Psoas muscle (tissue), 8 donors: ENCODE measurements around the gene CHI3L1. TPM values are rescaled to one million over a fixed set of nuclear protein-coding genes. Genes with fewer than 3 reads are reported as not detected.

Source experiments
- ATAC-seq, 4 donors: fragments of 200-7000 bp; cut with Tn5 transposase; one replicate each; pipeline ENCODE4 v1.9.1; 2020; ENCODE audit warnings: moderate library complexity in 3 of 4, mild to moderate bottlenecking in 2 of 4
- DNase-seq, 2 donors: peaks; one replicate each; pipeline ENCODE4 v3.0.0-alpha.2; 2020
- H3K27ac ChIP-seq: fragments of 200-600 bp; one replicate; pipeline ENCODE4 v1.8.0; 2022
- H3K27me3 ChIP-seq, 3 donors: fragments of 200-600 bp in 1 of 3; one replicate each; pipeline versions ENCODE4 v1.6.1 to v1.8.0; 2013 to 2022; ENCODE audit warnings: low read length in 2 of 3, mild to moderate bottlenecking in 2 of 3, moderate library complexity in 1 of 3; ENCODE audit not compliant: insufficient read depth in 3 of 3
- H3K36me3 ChIP-seq, 2 donors: fragments of 200-600 bp in 1 of 2; one replicate each; pipeline versions ENCODE4 v1.6.1 to v1.8.0; 2013 to 2022; ENCODE audit warnings: low read depth in 1 of 2, mild to moderate bottlenecking in 1 of 2, moderate library complexity in 1 of 2; ENCODE audit not compliant: insufficient read depth in 1 of 2
- H3K4me1 ChIP-seq: fragments of 200-600 bp; one replicate; pipeline ENCODE4 v1.8.0; 2022
- H3K4me3 ChIP-seq: fragments of 200-600 bp; one replicate; pipeline ENCODE4 v1.8.0; 2022; ENCODE audit warnings: mild to moderate bottlenecking
- H3K9me3 ChIP-seq: fragments of 200-600 bp; one replicate; pipeline ENCODE4 v1.8.0; 2022
- CTCF ChIP-seq: fragments of 200-600 bp; IDR thresholded peaks from one replicate; pipeline ENCODE4 v1.8.0; 2022; ENCODE audit warnings: antibody characterized with exemption
- WGBS, 3 donors: extraction: QIAGEN DNeasy Blood & Tissue Kit; methylation state at CpG; one replicate each; pipeline versions ENCODE4 v1.1.6 to v1.1.7; 2013; 5-methylcytosine and 5-hydroxymethylcytosine counted together
- intact Hi-C, 2 donors: fragments of 100-400 bp; cut with DNase I; formaldehyde crosslinking; loops; one replicate each; pipeline versions ENCODE4 v1.11.0 to v1.14.2; 2022
- polyA plus RNA-seq, 3 donors: library from polyadenylated mRNA; stranded (reverse); fragments of 200-250 nt; gene quantifications; one replicate each; pipeline ENCODE4 v1.2.3, GENCODE V29; 2013
- total RNA-seq, 4 donors: library from RNA; stranded (reverse); fragmentation: NEBNext Ultra II Directional in 2 of 4; extraction: Animal tissue kit (Norgen Biotek cat#: 25700) in 2 of 4; gene quantifications; one replicate each; pipeline versions ENCODE4 v1.2.1 to v1.2.4, GENCODE V29; 2021 to 2023
- donor health status: healthy with polysubstance abuse.
- donor health status: DM: no; HTN: no; CAD: no; lungs with moderate emphysema.
- donor health status: Bipolar disorder and iron deficiency.
- donor health status: healthy.
- donor health status: DM: yes; HTN: yes; CAD: no.
- donor health status: DM: no; HTN: no; CAD: no.
- donor health status: DM: no; HTN: no; CAD: no.
- donor health status: DM: yes; HTN: yes; CAD: no.

CHI3L1 gene
- total and polyA plus RNA-seq, 7 donors, result 1.7 to 156 (median 9.9) TPM

DNA sequence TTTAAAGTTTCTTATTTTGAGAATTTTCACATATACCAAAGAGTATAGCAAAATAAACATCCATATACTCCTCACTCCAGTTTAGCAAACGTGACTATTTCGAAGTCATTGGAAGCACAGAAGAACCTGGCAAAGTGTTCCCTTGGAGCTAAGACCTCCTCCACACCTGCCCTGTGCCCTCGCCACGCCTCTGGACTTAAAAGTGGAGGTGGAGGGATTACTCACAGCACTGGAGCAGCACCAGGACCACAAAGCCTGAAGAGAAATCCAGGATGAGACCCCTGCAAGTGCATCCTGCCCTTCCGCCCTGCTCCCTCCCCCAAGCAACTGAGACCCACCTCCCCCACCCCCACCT, 436 bp downstream of the CHI3L1 start:
- Histone ChIP-seq H3K4me3 (peak overlapping the region; percentile 2), H3K36me3 (no peaks in the 10 kb centered on the region), H3K9me3 (no peaks in the 10 kb centered on the region), H3K4me1 (peaks cover 19% of the 10 kb centered on the region), H3K27me3 (no peaks in the 10 kb centered on the region), H3K27ac (no peak overlapping the region)
- no peak for DNase-seq
- intact Hi-C loops, result no loop called here
- WGBS, 3 donors, result 89 to 93% (median 89%) methylated on average over 4 to 5 of the region's 5 CpGs
- no peak for TF ChIP-seq CTCF
- no peak for ATAC-seq

- TF ChIP-seq CTCF, result no peak
Measured at GRCh38 chr1:203185585-203185984, 919 bp downstream of the CHI3L1 start.

DNA sequence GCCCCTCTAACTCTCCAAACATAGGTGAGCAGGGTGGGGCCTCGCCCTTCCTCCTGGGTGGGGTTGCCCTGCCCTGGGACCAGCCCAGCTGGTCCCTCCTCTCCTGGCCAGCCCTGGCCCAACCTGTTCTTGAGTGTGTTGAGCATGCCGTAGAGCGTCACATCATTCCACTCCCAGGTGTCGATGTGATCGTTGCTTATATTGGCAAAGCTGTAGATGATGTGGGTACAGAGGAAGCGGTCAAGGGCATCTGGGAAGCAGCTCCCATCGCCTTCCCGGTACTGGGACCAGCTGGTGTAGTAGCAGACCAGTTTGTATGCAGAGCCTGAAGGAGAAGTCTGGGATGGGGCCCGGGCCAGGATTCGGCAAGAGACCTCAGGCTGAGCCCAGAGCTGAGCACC, 1.4 kb downstream of the CHI3L1 start:
- WGBS, 3 donors, result 89 to 93% (median 93%) methylated on average over 10 of the region's 10 CpGs
- Histone ChIP-seq H3K9me3 (no peaks in the 10 kb centered on the region), H3K4me3 (no peak overlapping the region), H3K27me3 (no peaks in the 10 kb centered on the region), H3K27ac (no peak overlapping the region), H3K36me3 (no peaks in the 10 kb centered on the region), H3K4me1 (peaks cover 19% of the 10 kb centered on the region)
- no peak for TF ChIP-seq CTCF
- ATAC-seq, result no peak
- intact Hi-C loops, result no loop called here
- DNase-seq, result no peak

More at GRCh38 chr1:203185585-203185984, 919 bp downstream of the CHI3L1 start:
- Histone ChIP-seq H3K27ac (no peak overlapping the region), H3K4me1 (peaks cover 19% of the 10 kb centered on the region), H3K36me3 (no peaks in the 10 kb centered on the region), H3K9me3 (no peaks in the 10 kb centered on the region), H3K4me3 (peak overlapping the region; percentile 2), H3K27me3 (no peaks in the 10 kb centered on the region)
- intact Hi-C loops, result no loop called here
- ATAC-seq (peak in 3 of 4 donors; percentile 18 to 60 (median 27)), DNase-seq (no peak)
- 84 to 91% (median 90%) methylated on average over 4 of the region's 4 CpGs for WGBS, 3 donors

GRCh38 chr1:203184467-203184866, 2.0 kb downstream of the CHI3L1 start:
- no peak for ATAC-seq
- Histone ChIP-seq H3K4me1 (peaks cover 19% of the 10 kb centered on the region), H3K4me3 (no peak overlapping the region), H3K27ac (no peak overlapping the region), H3K27me3 (no peaks in the 10 kb centered on the region), H3K36me3 (no peaks in the 10 kb centered on the region), H3K9me3 (no peaks in the 10 kb centered on the region)
- 72 to 97% (median 91%) methylated on average over 4 of the region's 4 CpGs for WGBS, 3 donors
- intact Hi-C loops, result no loop called here
- no peak for TF ChIP-seq CTCF
- DNase-seq, result no peak

DNA sequence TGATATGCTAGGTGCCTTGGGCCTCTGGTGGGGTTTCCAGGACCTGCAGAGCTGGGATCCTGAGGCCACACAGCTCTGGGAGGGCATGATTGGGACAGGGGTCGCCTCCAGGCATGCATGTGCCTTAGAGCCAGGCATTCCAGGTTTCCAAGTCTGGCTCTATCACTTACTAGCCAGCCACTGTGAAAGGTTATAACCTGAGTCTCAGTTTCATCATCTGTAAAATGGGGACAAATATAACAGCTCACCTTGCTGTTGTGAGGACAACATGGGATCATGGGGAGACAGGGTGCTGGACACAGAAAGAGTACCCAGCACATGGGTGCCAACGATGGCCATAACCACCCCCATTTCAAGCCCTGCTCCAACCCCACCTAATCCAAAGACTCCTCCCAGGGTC, 2.7 kb downstream of the CHI3L1 start:
- H3K36me3 ChIP-seq, result no peaks in the 10 kb centered on the region
- H3K9me3 ChIP-seq, result no peaks in the 10 kb centered on the region
- ATAC-seq (no peak), DNase-seq (no peak)
- 96 to 100% (median 97%) methylated on average over 2 of the region's 2 CpGs for WGBS, 3 donors
- TF ChIP-seq CTCF, result no peak
- no peak overlapping the region for H3K27ac ChIP-seq
- H3K4me1 ChIP-seq, result peaks cover 19% of the 10 kb centered on the region
- H3K27me3 ChIP-seq, result no peaks in the 10 kb centered on the region
- intact Hi-C loops, result no loop called here
- H3K4me3 ChIP-seq, result no peak overlapping the region
